ENCODE results near the gene NEK11. TPM values are rescaled to one million over a fixed set of nuclear protein-coding genes. Genes with fewer than 3 reads are reported as not detected.

The NEK11 gene
- polyA plus RNA-seq, 1 donor (not counting 4 experiments of a cell fraction or from before 2014, with no cell fraction given), result 9.4 TPM

DNA sequence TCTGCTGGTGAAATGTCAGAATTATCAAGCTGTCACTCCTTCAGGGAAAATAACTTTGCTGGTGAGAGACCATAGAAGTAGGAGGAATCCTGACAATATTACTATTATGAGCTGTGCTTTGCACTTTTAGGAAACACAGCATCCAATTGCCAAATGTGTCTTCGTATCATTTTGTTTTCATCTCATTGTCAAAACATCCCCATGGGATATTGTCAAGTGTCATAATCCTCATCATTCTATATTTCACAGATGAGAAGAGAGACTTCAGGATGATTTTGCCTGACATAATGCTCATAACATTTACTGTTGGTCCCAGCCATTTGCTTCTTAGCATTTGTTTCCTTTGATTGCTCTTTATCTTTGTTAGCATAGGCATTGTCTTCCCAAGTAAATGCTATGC lies 234.4 kb downstream of the NEK11 start:
- Histone ChIP-seq H3K27ac (ENCODE audit: control insufficient read depth, insufficient read depth, low read length) (no peak overlapping the region), H3K4me2 (ENCODE audit: control insufficient read depth, extremely low read depth, insufficient read depth, low read depth, low read length) (no peak overlapping the region), H3K9me3 (ENCODE audit: control insufficient read depth, low read depth, low read length) (no peaks in the 10 kb centered on the region), H3K27me3 (ENCODE audit: control insufficient read depth, extremely low read depth, insufficient read depth, low read length) (no peaks in the 10 kb centered on the region), H3K4me3 (ENCODE audit: control insufficient read depth in 2 of 3, extremely low read depth in 1 of 3, insufficient read depth in 2 of 3, low read depth in 1 of 3, low read length in 3 of 3) (no peak overlapping the region), H3K9ac (ENCODE audit: control insufficient read depth, extremely low read depth, insufficient read depth, low read length) (no peak overlapping the region), H3K36me3 (ENCODE audit: control insufficient read depth in 2 of 2, extremely low read depth in 1 of 2, insufficient read depth in 2 of 2, low read length in 2 of 2) (no peaks in the 10 kb centered on the region), H3K9me1 (ENCODE audit: control insufficient read depth, extremely low read depth, insufficient read depth, low read length) (no peaks in the 10 kb centered on the region), H3K4me1 (ENCODE audit: control insufficient read depth, extremely low read depth, insufficient read depth, low read length) (no peaks in the 10 kb centered on the region), H4K20me1 (ENCODE audit: control insufficient read depth, extremely low read depth, insufficient read depth, low read length) (no peaks in the 10 kb centered on the region), H3K79me2 (ENCODE audit: control insufficient read depth, insufficient read depth, low read length) (no peaks in the 10 kb centered on the region), H2AFZ (ENCODE audit: control insufficient read depth, low read length) (no peak overlapping the region)
- DNase-seq (ENCODE audit: low read depth, low spot score), result no peak
- no peak for FAIRE-seq
- TF ChIP-seq EZH2 (IDR thresholded peaks at IDR 0.05; ENCODE audit: low read length), result no peak
- TF ChIP-seq, protein P1, sequence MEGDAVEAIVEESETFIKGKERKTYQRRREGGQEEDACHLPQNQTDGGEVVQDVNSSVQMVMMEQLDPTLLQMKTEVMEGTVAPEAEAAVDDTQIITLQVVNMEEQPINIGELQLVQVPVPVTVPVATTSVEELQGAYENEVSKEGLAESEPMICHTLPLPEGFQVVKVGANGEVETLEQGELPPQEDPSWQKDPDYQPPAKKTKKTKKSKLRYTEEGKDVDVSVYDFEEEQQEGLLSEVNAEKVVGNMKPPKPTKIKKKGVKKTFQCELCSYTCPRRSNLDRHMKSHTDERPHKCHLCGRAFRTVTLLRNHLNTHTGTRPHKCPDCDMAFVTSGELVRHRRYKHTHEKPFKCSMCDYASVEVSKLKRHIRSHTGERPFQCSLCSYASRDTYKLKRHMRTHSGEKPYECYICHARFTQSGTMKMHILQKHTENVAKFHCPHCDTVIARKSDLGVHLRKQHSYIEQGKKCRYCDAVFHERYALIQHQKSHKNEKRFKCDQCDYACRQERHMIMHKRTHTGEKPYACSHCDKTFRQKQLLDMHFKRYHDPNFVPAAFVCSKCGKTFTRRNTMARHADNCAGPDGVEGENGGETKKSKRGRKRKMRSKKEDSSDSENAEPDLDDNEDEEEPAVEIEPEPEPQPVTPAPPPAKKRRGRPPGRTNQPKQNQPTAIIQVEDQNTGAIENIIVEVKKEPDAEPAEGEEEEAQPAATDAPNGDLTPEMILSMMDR (optimal IDR thresholded peaks at IDR 0.05 in 1 of 3, IDR thresholded peaks at IDR 0.05 in 1 of 3, conservative IDR thresholded peaks at IDR 0.05 in 1 of 3; ENCODE audit: extremely low read depth in 1 of 3, insufficient read depth in 2 of 3, low read length in 3 of 3), result no peak
- dilution Hi-C loops (cut with MboI; ENCODE audit: extremely low pct_ligation_motif_present, low sequenced_read_pairs), result no loop called here

DNA sequence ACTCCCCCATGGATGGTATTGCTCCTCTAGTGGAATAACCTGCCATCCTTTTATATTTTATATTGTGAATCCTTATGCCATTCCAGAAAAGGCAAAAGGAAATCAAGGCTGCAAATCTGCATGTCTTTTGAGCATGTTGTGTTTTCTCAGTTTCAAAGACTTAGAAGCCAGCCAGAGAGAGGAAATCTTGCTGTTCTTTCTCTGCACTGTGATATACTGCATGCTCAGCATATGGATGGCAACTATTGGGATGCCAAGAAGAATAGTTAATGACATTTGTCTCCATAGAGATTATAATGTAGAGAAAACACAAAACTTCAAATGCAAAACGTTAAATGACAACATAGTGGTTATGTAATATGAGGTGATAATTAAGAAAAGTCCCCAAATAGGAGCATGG lies 248.9 kb downstream of the NEK11 start:
- H3K4me3 ChIP-seq (ENCODE audit: control insufficient read depth in 2 of 3, extremely low read depth in 1 of 3, insufficient read depth in 2 of 3, low read depth in 1 of 3, low read length in 3 of 3), result no peak overlapping the region
- no peaks in the 10 kb centered on the region for H3K79me2 ChIP-seq (ENCODE audit: control insufficient read depth, insufficient read depth, low read length)
- no peaks in the 10 kb centered on the region for H3K36me3 ChIP-seq (ENCODE audit: control insufficient read depth in 2 of 2, extremely low read depth in 1 of 2, insufficient read depth in 2 of 2, low read length in 2 of 2)
- no peak overlapping the region for H3K4me2 ChIP-seq (ENCODE audit: control insufficient read depth, extremely low read depth, insufficient read depth, low read depth, low read length)
- dilution Hi-C loops (cut with MboI; ENCODE audit: extremely low pct_ligation_motif_present, low sequenced_read_pairs), result no loop called here
- FAIRE-seq (no peak), DNase-seq (ENCODE audit: low read depth, low spot score) (no peak)
- no peak overlapping the region for H2AFZ ChIP-seq (ENCODE audit: control insufficient read depth, low read length)
- H3K9ac ChIP-seq (ENCODE audit: control insufficient read depth, extremely low read depth, insufficient read depth, low read length), result no peak overlapping the region
- H3K4me1 ChIP-seq (ENCODE audit: control insufficient read depth, extremely low read depth, insufficient read depth, low read length), result no peaks in the 10 kb centered on the region
- H3K27me3 ChIP-seq (ENCODE audit: control insufficient read depth, extremely low read depth, insufficient read depth, low read length), result no peaks in the 10 kb centered on the region
- no peak for TF ChIP-seq EZH2 (IDR thresholded peaks at IDR 0.05; ENCODE audit: low read length)
- TF ChIP-seq, protein P1 (optimal IDR thresholded peaks at IDR 0.05 in 1 of 3, IDR thresholded peaks at IDR 0.05 in 1 of 3, conservative IDR thresholded peaks at IDR 0.05 in 1 of 3; ENCODE audit: extremely low read depth in 1 of 3, insufficient read depth in 2 of 3, low read length in 3 of 3), result no peak
- H3K9me1 ChIP-seq (ENCODE audit: control insufficient read depth, extremely low read depth, insufficient read depth, low read length), result no peaks in the 10 kb centered on the region
- no peaks in the 10 kb centered on the region for H4K20me1 ChIP-seq (ENCODE audit: control insufficient read depth, extremely low read depth, insufficient read depth, low read length)
- no peaks in the 10 kb centered on the region for H3K9me3 ChIP-seq (ENCODE audit: control insufficient read depth, low read depth, low read length)
- H3K27ac ChIP-seq (ENCODE audit: control insufficient read depth, insufficient read depth, low read length), result no peak overlapping the region

All from keratinocyte (primary cell).